ENCODE data around the gene BRAF. TPM values are rescaled to one million over a fixed set of nuclear protein-coding genes. Genes with fewer than 3 reads are reported as not detected.

The BRAF gene
- total RNA-seq, 1 experiment from 2014 or later: 15.2 TPM

DNA sequence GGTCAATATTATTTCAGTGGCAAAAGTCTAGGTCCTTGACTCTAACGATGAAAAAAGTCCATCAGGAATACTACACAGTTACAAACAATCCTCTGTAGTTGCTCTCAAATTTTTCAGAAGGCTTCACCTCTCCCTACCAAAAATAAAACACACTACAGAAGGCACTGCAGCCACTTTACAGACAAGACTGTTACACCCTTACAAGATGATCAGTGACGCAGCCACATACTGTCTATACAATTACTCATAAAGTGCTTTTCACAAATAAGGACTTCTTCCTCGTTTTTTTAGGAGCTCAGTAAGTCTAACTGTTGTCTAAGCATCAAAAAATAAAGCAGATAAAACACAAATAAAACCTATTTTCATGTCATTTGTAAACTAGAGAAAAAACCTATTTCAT, 201.2 kb downstream of the BRAF start:
- ATAC-seq (no peak), DNase-seq (no peak)
- no peak overlapping the region for H2AFZ ChIP-seq (ENCODE audit: low read length)
- no peak overlapping the region for H3K27ac ChIP-seq (ENCODE audit: low read length)
- H3F3A ChIP-seq (ENCODE audit: low read length, unreplicated experiment): no peaks in the 10 kb centered on the region
- TF ChIP-seq EZH2 (IDR thresholded peaks at IDR 0.05; ENCODE audit: low read length, unreplicated experiment) (no peak), EZH2phosphoT487 (IDR thresholded peaks at IDR 0.05; ENCODE audit: borderline replicate concordance, low read length) (no peak)
- TF ChIP-seq, protein P1, sequence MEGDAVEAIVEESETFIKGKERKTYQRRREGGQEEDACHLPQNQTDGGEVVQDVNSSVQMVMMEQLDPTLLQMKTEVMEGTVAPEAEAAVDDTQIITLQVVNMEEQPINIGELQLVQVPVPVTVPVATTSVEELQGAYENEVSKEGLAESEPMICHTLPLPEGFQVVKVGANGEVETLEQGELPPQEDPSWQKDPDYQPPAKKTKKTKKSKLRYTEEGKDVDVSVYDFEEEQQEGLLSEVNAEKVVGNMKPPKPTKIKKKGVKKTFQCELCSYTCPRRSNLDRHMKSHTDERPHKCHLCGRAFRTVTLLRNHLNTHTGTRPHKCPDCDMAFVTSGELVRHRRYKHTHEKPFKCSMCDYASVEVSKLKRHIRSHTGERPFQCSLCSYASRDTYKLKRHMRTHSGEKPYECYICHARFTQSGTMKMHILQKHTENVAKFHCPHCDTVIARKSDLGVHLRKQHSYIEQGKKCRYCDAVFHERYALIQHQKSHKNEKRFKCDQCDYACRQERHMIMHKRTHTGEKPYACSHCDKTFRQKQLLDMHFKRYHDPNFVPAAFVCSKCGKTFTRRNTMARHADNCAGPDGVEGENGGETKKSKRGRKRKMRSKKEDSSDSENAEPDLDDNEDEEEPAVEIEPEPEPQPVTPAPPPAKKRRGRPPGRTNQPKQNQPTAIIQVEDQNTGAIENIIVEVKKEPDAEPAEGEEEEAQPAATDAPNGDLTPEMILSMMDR (conservative IDR thresholded peaks at IDR 0.05; ENCODE audit: low read depth, low read length): no peak
- H3K36me3 ChIP-seq (ENCODE audit: low read depth, low read length): no peaks in the 10 kb centered on the region
- intact Hi-C loops (cut with micrococcal nuclease): no loop called here
- H3K9ac ChIP-seq (ENCODE audit: low read length): no peak overlapping the region
- ChIA-PET POLR2A (ENCODE audit: unreplicated experiment) (no interaction called here), CTCF (no interaction called here)
- no peaks in the 10 kb centered on the region for H3K79me2 ChIP-seq (ENCODE audit: low read length)
- H3K4me1 ChIP-seq (ENCODE audit: insufficient read depth, low read length): peaks cover 9% of the 10 kb centered on the region
- H3K4me3 ChIP-seq (ENCODE audit: low read length): no peak overlapping the region
- no peaks in the 10 kb centered on the region for H3K9me3 ChIP-seq (ENCODE audit: low read length)
- H3K27me3 ChIP-seq (ENCODE audit: low read length): no peaks in the 10 kb centered on the region
- no peaks in the 10 kb centered on the region for H3K9me2 ChIP-seq (replicated peaks; ENCODE audit: low read length)
- no TSS peak for BruUV-seq (replicated peaks)
- H4K20me1 ChIP-seq (ENCODE audit: low read length): no peaks in the 10 kb centered on the region
- H3K4me2 ChIP-seq (ENCODE audit: low read length): no peak overlapping the region

DNA sequence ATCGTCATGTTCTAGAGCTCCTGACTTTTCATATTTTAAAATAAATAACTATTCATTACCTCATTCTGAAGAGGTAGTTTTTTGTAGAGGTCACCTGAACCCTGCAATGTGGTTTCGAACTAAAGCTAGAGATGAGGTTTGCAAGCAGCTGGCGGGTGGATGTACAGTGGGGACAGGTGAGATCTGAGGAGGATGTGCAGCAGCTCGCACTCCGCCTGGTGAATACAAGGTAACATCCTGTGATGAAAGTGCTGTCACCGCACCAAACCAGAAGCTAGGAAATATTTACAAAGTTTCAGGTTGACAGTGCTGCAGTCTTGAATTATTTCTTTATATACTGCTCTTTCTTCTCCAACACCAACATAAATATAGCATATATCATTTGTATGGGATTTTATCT, 201.7 kb downstream of the BRAF start:
- no peaks in the 10 kb centered on the region for H3K36me3 ChIP-seq (ENCODE audit: low read depth, low read length)
- H3K9me2 ChIP-seq (replicated peaks; ENCODE audit: low read length): no peaks in the 10 kb centered on the region
- no peak overlapping the region for H3K9ac ChIP-seq (ENCODE audit: low read length)
- intact Hi-C loops (cut with micrococcal nuclease): no loop called here
- no peaks in the 10 kb centered on the region for H3K79me2 ChIP-seq (ENCODE audit: low read length)
- TF ChIP-seq EZH2 (IDR thresholded peaks at IDR 0.05; ENCODE audit: low read length, unreplicated experiment) (no peak), EZH2phosphoT487 (IDR thresholded peaks at IDR 0.05; ENCODE audit: borderline replicate concordance, low read length) (no peak)
- TF ChIP-seq, protein P1 (conservative IDR thresholded peaks at IDR 0.05; ENCODE audit: low read depth, low read length): no peak
- H3K4me3 ChIP-seq (ENCODE audit: low read length): no peak overlapping the region
- H3K27me3 ChIP-seq (ENCODE audit: low read length): no peaks in the 10 kb centered on the region
- DNase-seq: no peak
- no peaks in the 10 kb centered on the region for H3K9me3 ChIP-seq (ENCODE audit: low read length)
- ATAC-seq: no peak
- no TSS peak for BruUV-seq (replicated peaks)
- ChIA-PET CTCF (no interaction called here), POLR2A (ENCODE audit: unreplicated experiment) (no interaction called here)
- no peak overlapping the region for H3K4me2 ChIP-seq (ENCODE audit: low read length)
- H3K4me1 ChIP-seq (ENCODE audit: insufficient read depth, low read length): peaks cover 9% of the 10 kb centered on the region
- H3K27ac ChIP-seq (ENCODE audit: low read length): no peak overlapping the region
- no peaks in the 10 kb centered on the region for H4K20me1 ChIP-seq (ENCODE audit: low read length)
- no peaks in the 10 kb centered on the region for H3F3A ChIP-seq (ENCODE audit: low read length, unreplicated experiment)
- H2AFZ ChIP-seq (ENCODE audit: low read length): no peak overlapping the region

DNA sequence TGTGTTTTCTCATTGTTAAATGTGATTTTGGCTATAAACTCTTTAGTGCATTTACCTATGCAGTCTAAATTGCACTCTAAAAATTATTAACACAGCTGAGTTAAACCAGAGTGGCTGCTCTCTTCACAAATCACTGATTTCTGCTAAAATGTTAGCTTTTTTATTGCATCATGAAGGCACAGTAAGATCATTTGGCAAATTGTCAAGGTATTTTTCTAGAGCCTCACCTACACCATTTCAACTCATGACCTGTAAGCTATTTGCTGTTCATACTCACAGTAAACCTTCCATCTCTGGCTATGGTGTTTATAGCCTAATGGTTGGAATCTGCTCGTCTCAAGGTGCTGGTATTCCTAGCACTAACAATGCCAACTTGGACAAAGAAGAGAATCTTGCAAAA, 202.5 kb downstream of the BRAF start:
- ChIA-PET CTCF (no interaction called here), POLR2A (ENCODE audit: unreplicated experiment) (no interaction called here)
- Histone ChIP-seq H3K9me3 (ENCODE audit: low read length) (no peaks in the 10 kb centered on the region), H3K4me2 (ENCODE audit: low read length) (no peak overlapping the region), H3K4me3 (ENCODE audit: low read length) (no peak overlapping the region), H3K79me2 (ENCODE audit: low read length) (no peaks in the 10 kb centered on the region), H3K9me2 (replicated peaks; ENCODE audit: low read length) (no peaks in the 10 kb centered on the region), H3K27me3 (ENCODE audit: low read length) (no peaks in the 10 kb centered on the region), H3K36me3 (ENCODE audit: low read depth, low read length) (no peaks in the 10 kb centered on the region), H2AFZ (ENCODE audit: low read length) (no peak overlapping the region), H4K20me1 (ENCODE audit: low read length) (no peaks in the 10 kb centered on the region), H3K4me1 (ENCODE audit: insufficient read depth, low read length) (peaks cover 9% of the 10 kb centered on the region), H3K9ac (ENCODE audit: low read length) (no peak overlapping the region), H3F3A (ENCODE audit: low read length, unreplicated experiment) (no peaks in the 10 kb centered on the region), H3K27ac (ENCODE audit: low read length) (no peak overlapping the region)
- BruUV-seq (replicated peaks): no TSS peak
- intact Hi-C loops (cut with micrococcal nuclease): no loop called here
- ATAC-seq (no peak), DNase-seq (no peak)
- TF ChIP-seq, protein P1 (conservative IDR thresholded peaks at IDR 0.05; ENCODE audit: low read depth, low read length): no peak
- TF ChIP-seq EZH2phosphoT487 (IDR thresholded peaks at IDR 0.05; ENCODE audit: borderline replicate concordance, low read length): no peak
- no peak for TF ChIP-seq EZH2 (IDR thresholded peaks at IDR 0.05; ENCODE audit: low read length, unreplicated experiment)

Data from PC-3 (cell line).